ENCODE data around the gene SIK2.

Gene SIK2
- 28.9 reads per million, percentile 55 among the genes with 10 or more reads in this experiment for total RNA-seq

GRCh38 chr11:111601979-111602864 lies at the start of gene SIK2:
Gene SIK2 (plus strand): TSS chr11:111602449. CDS start chr11:111602564, 115 bp downstream.
- peak; percentile 85 for DNase-seq

- DNase-seq = no peak
These were observed 47.7 kb upstream of the SIK2 start for GRCh38 chr11:111554532-111554931.

- DNase-seq = no peak
These were observed 47.0 kb upstream of the SIK2 start for GRCh38 chr11:111555255-111555654.

GRCh38 chr11:111557425-111558111 lies 44.7 kb upstream of the SIK2 start:
- DNase-seq = no peak

- no peak for DNase-seq
These were observed 42.3 kb upstream of the SIK2 start for GRCh38 chr11:111559800-111560464.

GRCh38 chr11:111560800-111561199 lies 41.4 kb upstream of the SIK2 start:
- no peak for DNase-seq

GRCh38 chr11:111561306-111561705 lies 40.9 kb upstream of the SIK2 start:
- DNase-seq = no peak

- no peak for DNase-seq
These were observed 40.4 kb upstream of the SIK2 start for GRCh38 chr11:111561791-111562325.

- no peak for DNase-seq
These were observed 39.4 kb upstream of the SIK2 start for GRCh38 chr11:111562692-111563389.

- peak; percentile 50 for DNase-seq
These were observed 37.0 kb upstream of the SIK2 start for GRCh38 chr11:111565114-111565720.

- DNase-seq = no peak
These were observed 35.9 kb upstream of the SIK2 start for GRCh38 chr11:111566324-111566723.

- DNase-seq = no peak
These were observed 32.8 kb upstream of the SIK2 start for GRCh38 chr11:111569476-111569875.

GRCh38 chr11:111570796-111571195 lies 31.5 kb upstream of the SIK2 start:
- no peak for DNase-seq

- DNase-seq = no peak
These were observed 30.3 kb upstream of the SIK2 start for GRCh38 chr11:111571829-111572501.

GRCh38 chr11:111572581-111572980 lies 29.7 kb upstream of the SIK2 start:
- DNase-seq = no peak

- no peak for DNase-seq
These were observed 28.4 kb upstream of the SIK2 start for GRCh38 chr11:111573821-111574249.

- no peak for DNase-seq
These were observed 27.6 kb upstream of the SIK2 start for GRCh38 chr11:111574373-111575225.

GRCh38 chr11:111575740-111576139 lies 26.5 kb upstream of the SIK2 start:
- DNase-seq = no peak

GRCh38 chr11:111577821-111578220 lies 24.4 kb upstream of the SIK2 start:
- no peak for DNase-seq

- DNase-seq = no peak
These were observed 20.9 kb upstream of the SIK2 start for GRCh38 chr11:111581341-111581740.

Measured in effector CD4-positive, alpha-beta T cell (primary cell).